Cerebellar cortex (tissue), 1 donor: ENCODE data around the gene ABHD12B.

Experiments
- DNase-seq: peaks from one replicate; pipeline ENCODE4 v3.0.0-alpha.2; 2015; ENCODE audit warnings: low spot score

The ABHD12B gene

GRCh38 chr14:50871914-50872732, at the start of gene ABHD12B:
Gene ABHD12B, plus strand, starts transcription at chr14:50872053. Its CDS starts 122 bp downstream, at chr14:50872175.
- DNase-seq, result no peak

- peak; percentile 59 for DNase-seq
Observed at GRCh38 chr14:50822501-50823042, 49.3 kb upstream of the ABHD12B start.

GRCh38 chr14:50823051-50823761, 48.6 kb upstream of the ABHD12B start:
- DNase-seq, result peak; percentile 40

DNA sequence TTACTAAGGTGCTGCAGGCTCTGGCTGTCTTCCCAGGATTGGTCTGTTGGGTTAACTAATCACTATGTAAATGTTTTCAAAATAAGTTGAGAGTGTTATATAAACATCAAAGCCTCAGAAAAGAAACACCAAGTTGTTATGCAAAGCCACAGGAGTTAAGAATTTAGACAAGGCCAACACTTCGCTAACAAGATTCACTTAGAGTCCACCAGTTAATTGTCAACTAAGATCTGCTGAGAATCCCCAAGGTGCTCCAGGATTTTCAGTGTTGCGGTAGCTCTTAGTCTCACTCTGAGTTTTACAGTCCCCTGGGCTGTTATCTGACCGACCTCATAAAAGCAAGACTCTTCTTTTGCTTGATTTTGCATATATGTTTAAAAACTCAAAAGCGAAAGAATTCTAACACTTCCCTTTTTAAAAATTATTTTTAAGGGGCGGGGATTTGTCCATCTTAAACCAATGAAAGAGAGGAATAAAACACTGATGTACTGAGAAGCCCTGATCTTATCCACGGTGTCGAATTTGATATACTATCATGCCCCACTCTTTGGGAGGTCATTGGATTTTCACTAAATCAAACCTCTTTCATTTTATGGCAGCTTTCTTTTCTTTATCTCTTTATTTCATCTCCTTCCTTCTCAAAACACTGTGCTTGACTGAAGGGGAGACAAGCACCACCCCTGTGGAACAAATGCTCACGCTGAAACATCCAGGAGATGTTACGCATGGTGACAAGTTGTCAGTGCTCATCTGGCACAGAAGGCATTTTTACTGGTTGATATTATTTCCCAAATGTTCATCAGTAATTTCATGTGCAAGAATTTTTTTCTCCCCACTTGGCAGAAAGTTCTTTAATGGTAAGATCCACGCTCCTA, 47.9 kb upstream of the ABHD12B start:
- DNase-seq, result no peak

DNA sequence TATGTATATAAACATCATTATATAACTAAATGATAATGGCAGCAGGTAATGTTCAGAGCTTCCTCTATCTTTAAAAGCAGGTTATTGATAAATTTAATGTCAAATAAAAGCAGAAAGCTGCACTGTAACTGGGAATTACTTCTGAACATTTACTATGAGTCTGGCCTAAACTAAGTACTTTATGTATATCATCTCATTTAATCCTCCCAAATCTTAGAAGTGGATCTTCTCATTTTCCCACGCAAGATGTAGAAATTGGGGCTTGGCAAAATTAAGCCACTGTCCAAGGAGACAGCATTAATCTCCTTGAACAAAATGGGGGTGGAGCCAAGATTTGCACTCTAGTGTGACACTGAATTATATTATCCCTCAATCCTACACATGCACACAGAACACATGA, 46.5 kb upstream of the ABHD12B start:
- no peak for DNase-seq

DNA sequence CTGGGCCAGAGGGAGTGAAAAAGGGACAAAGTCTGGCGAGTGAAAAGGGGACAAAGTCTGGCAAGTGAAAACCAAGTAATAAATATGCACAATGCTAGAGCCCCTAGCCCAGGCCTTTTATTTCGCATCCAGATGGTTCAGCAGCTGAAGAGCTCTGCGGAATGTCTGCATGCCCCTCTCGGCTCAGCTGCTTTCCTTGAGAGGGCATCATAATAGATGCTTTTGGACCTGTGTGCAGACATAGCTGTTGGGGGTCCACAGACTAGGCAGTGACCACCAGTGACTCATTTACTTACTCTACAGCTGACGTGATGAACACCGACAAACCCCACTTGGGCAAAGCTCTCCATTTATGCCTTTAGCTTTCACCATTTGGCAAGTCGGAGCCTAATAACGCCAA, 45.2 kb upstream of the ABHD12B start:
- DNase-seq, result no peak

DNA sequence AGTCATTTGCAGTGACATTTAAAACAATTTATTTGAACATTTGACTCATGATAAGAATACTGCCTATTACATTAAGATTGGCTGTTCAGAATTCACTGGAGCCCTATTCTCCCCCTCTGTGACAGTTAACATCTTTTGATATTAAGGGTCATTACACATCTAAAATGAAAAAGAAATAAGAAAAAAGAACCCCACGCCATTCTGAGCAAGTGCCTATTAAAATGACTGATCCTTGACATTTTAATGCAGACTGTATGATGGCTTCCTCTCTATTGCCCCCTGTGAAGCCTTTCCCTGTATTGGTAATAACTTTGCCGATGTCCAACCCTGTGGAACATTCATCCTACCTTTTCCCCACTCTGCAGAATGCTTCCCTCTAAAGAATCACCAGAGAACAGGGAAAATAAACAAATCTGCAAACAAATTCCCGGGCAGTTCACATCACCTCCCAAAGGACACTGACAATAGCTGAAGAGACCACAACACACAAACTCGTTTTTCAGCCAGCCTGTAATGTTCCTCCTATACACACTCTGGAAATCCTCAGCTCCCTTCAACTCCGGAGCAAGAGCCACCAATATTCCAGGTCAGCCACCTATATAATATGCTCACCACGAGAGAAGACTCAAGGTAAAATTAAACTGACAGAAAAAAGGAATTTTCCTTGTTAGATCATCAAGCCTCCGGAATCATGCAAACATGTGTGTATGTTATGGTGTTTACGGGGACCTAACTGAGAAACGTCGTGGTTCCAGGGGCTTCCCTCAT, 42.9 kb upstream of the ABHD12B start:
- DNase-seq, result peak; percentile 53

DNA sequence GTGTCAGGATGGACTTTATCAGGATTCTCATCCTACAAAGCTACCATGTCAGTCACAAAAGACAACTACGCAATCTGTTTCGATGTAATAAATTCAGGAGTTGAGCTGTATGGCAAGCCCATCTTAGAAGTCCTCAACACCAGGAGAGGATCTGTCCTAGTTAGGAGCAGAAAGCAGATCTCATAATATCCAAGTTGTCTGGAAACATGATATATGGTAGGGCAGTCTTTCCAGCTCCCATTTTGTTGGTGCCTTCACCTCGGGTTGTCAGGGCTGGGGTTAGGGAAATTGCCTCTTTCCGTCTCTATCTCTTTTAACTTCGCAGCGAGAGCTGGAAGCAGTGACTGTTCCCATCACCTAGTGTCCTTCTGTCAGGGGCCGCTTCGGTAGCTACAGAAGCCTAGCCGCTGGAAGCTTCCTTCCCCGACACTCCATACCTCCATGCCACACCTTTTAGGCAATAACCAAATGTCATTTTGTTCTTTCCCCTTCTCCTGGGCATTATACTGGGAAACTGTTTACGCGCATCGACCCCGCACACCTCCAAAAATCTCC, 42.3 kb upstream of the ABHD12B start:
- DNase-seq, result peak; percentile 64

- DNase-seq, result peak; percentile 66
Observed at GRCh38 chr14:50830044-50830931, 41.6 kb upstream of the ABHD12B start.

- peak; percentile 64 for DNase-seq
Observed at GRCh38 chr14:50830932-50831725, 40.7 kb upstream of the ABHD12B start, which contains the start of gene NIN. Gene NIN, minus strand, starts transcription at chr14:50831162. Its CDS starts 9,106 bp downstream, at chr14:50822056.

GRCh38 chr14:50831726-50832168, 40.1 kb upstream of the ABHD12B start:
- DNase-seq, result peak; percentile 43

DNA sequence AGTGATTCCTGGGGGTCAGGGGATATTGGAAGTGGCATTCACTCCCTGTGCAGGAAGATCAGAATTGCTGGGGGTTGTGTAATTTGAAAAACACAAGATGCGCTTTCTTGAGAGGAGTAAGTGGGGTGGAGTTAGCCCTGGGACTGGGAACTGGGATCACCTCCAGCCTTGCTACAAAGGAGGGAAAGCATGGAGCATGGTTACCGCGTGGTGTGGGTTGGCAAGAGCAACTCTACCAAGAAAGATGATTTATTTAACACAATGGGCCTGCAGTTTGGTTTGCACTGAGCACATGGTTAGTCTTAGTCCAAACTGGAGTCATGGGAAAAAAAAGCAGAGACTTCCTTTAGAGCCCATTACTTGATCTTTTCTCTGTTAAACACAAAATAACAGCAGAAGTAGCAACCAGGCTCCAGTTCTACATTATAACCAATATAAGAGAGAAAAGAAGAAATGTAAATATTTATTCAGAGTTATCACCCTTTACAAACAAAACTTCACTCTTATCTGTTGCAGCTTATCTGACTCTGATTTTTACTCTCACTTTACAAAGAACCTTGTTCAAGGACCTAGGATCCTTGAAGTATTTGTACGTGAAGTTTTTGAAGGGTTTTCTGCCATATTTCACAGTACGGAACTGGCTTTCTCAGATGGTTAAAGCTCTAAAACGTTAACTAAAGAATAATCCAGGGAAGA, 38.8 kb upstream of the ABHD12B start:
- DNase-seq, result no peak

DNA sequence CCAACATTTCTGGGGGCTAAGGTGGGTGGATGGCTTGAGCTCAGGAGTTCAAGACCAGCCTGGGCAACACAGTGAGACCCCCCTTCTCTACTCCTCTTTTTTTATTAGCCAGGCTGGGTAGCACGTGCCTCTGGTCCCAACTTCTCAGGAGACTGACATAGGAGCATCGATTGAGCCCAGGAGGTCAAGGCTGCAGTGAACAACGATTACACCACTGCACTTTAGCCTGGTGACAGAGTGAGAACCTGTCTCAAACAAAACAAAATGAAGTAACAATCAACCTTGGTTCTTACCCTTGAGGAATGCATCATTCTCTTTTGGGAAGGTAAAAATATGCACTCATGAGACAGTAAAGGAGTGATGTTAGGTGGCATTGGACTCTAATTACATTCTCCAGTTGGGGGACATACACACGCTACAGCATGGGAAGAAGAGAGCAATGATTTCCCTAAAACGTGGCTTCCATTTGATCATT, 37.0 kb upstream of the ABHD12B start:
- no peak for DNase-seq

- no peak for DNase-seq
Observed at GRCh38 chr14:50835280-50835679, 36.6 kb upstream of the ABHD12B start.

- no peak for DNase-seq
Observed at GRCh38 chr14:50836515-50836914, 35.3 kb upstream of the ABHD12B start.

- no peak for DNase-seq
Observed at GRCh38 chr14:50837271-50837670, 34.6 kb upstream of the ABHD12B start.

DNA sequence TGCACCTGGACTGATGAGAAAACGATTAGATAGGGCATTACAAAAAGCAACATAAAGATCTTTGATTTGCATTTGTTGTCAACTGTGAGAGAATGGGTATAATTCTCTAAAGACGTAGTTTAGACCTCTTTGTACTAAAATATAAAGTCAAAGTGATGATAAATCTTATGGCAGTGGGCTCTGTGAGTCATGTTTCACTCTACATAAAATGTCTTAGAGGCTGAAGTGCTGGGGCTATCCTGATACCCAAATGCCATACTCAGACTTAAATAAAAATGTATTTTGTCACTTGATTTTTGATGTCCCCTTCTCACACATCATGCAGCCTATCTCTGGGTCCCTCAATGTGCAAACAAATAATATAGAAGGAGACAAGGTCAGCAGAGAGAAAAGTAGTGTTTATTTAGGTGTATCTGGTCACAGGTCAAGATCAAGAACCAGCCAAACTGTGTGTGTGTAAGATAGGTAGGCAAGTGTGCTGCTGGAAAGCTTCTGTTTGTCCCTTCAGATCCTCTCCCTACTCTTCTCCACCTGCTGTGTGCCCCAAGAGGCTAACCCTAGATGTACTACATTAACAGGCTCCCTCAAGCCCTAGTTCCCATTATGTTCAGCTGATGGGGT, 33.9 kb upstream of the ABHD12B start:
- DNase-seq, result no peak

GRCh38 chr14:50839048-50839447, 32.8 kb upstream of the ABHD12B start:
- DNase-seq, result no peak
